RPMI8226 (cell line): ENCODE measurements around the gene POMT1.

Experiments used
- DNase-seq: peaks from one replicate; pipeline ENCODE4 v3.0.0-alpha.2; 2015

POMT1 gene

DNA sequence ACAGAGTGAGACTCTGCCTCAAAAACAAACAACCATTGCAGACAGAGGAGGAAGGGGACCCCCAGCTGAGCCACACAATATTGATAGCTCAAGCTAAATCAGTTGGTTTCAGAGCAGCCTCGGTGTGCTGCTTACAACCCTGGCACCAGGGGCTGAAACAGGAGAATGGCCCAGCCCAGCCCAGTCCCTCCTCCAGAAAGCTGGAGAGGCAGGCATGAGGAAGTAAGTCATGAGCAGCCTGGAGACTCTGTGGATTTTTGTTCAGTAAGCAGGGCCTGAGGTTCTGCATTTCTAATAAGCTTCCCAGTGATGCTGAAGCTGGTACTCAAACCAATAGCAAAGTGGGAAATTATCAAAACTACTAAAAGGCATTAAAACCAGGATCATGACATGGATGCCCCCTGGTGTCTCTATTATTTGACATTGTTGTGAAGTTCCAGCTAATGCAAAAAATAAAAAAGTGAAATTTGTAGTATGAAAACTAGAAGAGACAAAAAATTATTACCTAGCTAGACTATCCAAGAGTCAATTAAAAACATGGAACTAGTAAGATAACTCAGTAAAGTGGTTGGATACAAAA lies 56.8 kb downstream of the POMT1 start:
- no peak for DNase-seq

GRCh38 chr9:131562032-131562959 lies 59.6 kb downstream of the POMT1 start:
- no peak for DNase-seq

DNA sequence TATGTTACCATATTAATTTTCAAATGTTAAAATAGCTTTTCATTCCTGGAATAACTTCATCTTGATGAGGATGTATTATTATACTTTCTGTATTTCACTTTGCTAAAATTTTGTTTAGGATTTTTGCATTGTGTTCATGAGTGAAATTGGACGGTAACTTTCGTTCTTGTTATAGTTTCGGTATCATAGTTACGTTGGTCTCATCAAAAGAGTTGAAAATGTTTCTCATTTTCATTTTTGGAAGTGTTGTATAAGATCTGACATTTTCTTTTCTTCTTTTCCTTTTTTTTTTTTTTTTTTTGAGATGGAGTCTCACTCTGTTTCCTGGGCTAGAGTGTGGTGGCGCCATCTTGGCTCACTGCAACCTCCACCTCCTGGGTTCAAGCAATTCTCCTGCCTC lies 62.7 kb downstream of the POMT1 start:
- DNase-seq, result no peak

DNA sequence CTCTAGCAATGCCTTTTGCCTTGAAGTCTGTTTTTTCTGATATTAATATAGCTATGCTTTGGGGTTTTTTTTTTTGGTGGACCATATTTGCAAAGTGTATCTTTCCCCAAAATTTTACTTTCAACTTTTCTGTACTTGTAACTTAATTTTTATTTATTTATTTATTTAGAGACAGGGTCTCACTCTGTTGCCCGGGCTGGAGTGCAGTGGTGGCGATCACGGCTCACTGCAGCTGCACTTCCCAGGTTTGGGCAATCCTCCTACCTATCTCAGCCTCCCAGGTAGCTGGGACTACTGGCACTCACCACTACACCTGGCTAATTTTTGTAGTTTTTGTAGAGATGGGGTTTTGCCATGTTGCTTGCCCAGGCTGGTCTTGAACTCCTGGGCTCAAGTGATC lies 63.4 kb downstream of the POMT1 start:
- no peak for DNase-seq

DNA sequence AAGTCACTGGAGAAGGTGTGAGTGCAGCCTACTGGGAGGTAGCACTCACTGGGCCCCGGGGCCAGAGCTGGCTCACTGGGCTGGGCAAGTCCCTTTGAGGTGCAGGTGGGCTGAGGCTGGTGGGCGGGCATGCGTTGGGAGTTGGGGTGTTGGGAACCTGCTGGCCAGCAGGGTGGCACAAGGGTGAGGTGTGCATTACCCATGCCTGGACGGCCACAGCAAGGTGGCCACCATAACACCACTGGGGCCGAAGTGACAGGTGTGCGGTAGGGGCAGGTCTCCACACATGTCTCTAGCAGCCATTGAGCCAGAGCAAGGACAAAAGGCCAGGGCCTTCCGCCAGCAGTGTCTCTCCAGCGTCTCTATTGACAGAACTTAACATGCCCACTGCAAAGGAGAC lies 65.2 kb downstream of the POMT1 start:
- DNase-seq, result no peak
